Osteocyte (in vitro differentiated cells): ENCODE results near the gene PRKCE. TPM values are rescaled to one million over a fixed set of nuclear protein-coding genes. Genes with fewer than 3 reads are reported as not detected.

Experiments used
- DNase-seq: peaks from one replicate; pipeline ENCODE4 v3.0.0; 2021; ENCODE audit warnings: mixed read lengths; ENCODE audit not compliant: unreplicated experiment; ENCODE audit errors: extremely low spot score
- H3K27ac Mint-ChIP-seq: one replicate; pipeline ENCODE4 v1.8.0; 2021; ENCODE audit warnings: mild to moderate bottlenecking, mixed read lengths; ENCODE audit not compliant: unreplicated experiment
- H3K27me3 Mint-ChIP-seq: one replicate; pipeline ENCODE4 v1.8.0; 2021; ENCODE audit warnings: mixed read lengths; ENCODE audit not compliant: unreplicated experiment
- H3K36me3 Mint-ChIP-seq: one replicate; pipeline ENCODE4 v1.8.0; 2021; ENCODE audit warnings: mixed read lengths; ENCODE audit not compliant: unreplicated experiment
- H3K4me1 Mint-ChIP-seq: one replicate; pipeline ENCODE4 v1.8.0; 2021; ENCODE audit warnings: mixed read lengths; ENCODE audit not compliant: unreplicated experiment
- H3K4me3 Mint-ChIP-seq: one replicate; pipeline ENCODE4 v1.8.0; 2021; ENCODE audit warnings: mild to moderate bottlenecking, moderate library complexity, mixed read lengths; ENCODE audit not compliant: unreplicated experiment
- H3K9me3 Mint-ChIP-seq: one replicate; pipeline ENCODE4 v1.8.0; 2021; ENCODE audit warnings: mixed read lengths; ENCODE audit not compliant: unreplicated experiment
- CTCF ChIP-seq: fragments of 200-600 bp; sonication (generic); IDR thresholded peaks from 2 replicates; pipeline ENCODE4 v1.5.0; 2021; ENCODE audit warnings: antibody characterized with exemption, mild to moderate bottlenecking, moderate library complexity
- total RNA-seq: library from RNA; stranded (reverse); gene quantifications from 2 replicates; pipeline ENCODE4 v1.2.1, GENCODE V29; 2021

PRKCE gene
- total RNA-seq, 1 donor from 2014 or later, result 13.8 TPM

GRCh38 chr2:45918463-45919159 lies 267.1 kb downstream of the PRKCE start:
- Mint-ChIP-seq H3K27me3 (no peaks in the 10 kb centered on the region), H3K4me1 (no peaks in the 10 kb centered on the region)
- no peak for DNase-seq

GRCh38 chr2:45919160-45919650 lies 267.7 kb downstream of the PRKCE start:
- peaks cover 2% of the 10 kb centered on the region for H3K36me3 Mint-ChIP-seq
- DNase-seq, result no peak
- TF ChIP-seq CTCF, result no peak
- H3K27me3 Mint-ChIP-seq, result no peaks in the 10 kb centered on the region
- no peak overlapping the region for H3K27ac Mint-ChIP-seq
- no peaks in the 10 kb centered on the region for H3K4me1 Mint-ChIP-seq
- no peaks in the 10 kb centered on the region for H3K9me3 Mint-ChIP-seq
- H3K4me3 Mint-ChIP-seq, result no peak overlapping the region

More at GRCh38 chr2:45918463-45919159, 267.1 kb downstream of the PRKCE start:
- Mint-ChIP-seq H3K4me3 (no peak overlapping the region), H3K9me3 (no peaks in the 10 kb centered on the region), H3K27ac (no peak overlapping the region), H3K36me3 (peaks cover 2% of the 10 kb centered on the region)
- TF ChIP-seq CTCF, result no peak

- H3K4me3 Mint-ChIP-seq, result no peak overlapping the region
- H3K9me3 Mint-ChIP-seq, result no peaks in the 10 kb centered on the region
- H3K27ac Mint-ChIP-seq, result no peak overlapping the region
- H3K4me1 Mint-ChIP-seq, result no peaks in the 10 kb centered on the region
- H3K36me3 Mint-ChIP-seq, result no peaks in the 10 kb centered on the region
- no peak for TF ChIP-seq CTCF
- DNase-seq, result no peak
- H3K27me3 Mint-ChIP-seq, result no peaks in the 10 kb centered on the region
Measured at GRCh38 chr2:45919711-45920111, 268.2 kb downstream of the PRKCE start.

- H3K9me3 Mint-ChIP-seq, result no peaks in the 10 kb centered on the region
- DNase-seq, result no peak
- TF ChIP-seq CTCF, result no peak
- H3K27ac Mint-ChIP-seq, result no peak overlapping the region
- no peaks in the 10 kb centered on the region for H3K4me1 Mint-ChIP-seq
- no peaks in the 10 kb centered on the region for H3K27me3 Mint-ChIP-seq
- H3K4me3 Mint-ChIP-seq, result no peak overlapping the region
- H3K36me3 Mint-ChIP-seq, result no peaks in the 10 kb centered on the region
Measured at GRCh38 chr2:45921921-45922320, 270.4 kb downstream of the PRKCE start.

- Mint-ChIP-seq H3K4me3 (no peak overlapping the region), H3K27me3 (no peaks in the 10 kb centered on the region), H3K36me3 (no peaks in the 10 kb centered on the region), H3K9me3 (no peaks in the 10 kb centered on the region), H3K4me1 (no peaks in the 10 kb centered on the region), H3K27ac (no peak overlapping the region)
- no peak for TF ChIP-seq CTCF
- DNase-seq, result no peak
Measured at GRCh38 chr2:45922577-45922988, 271.1 kb downstream of the PRKCE start.
